ENCODE results near the gene TYK2. TPM values are rescaled to one million over a fixed set of nuclear protein-coding genes. Genes with fewer than 3 reads are reported as not detected.

The TYK2 gene
- total RNA-seq, 1 experiment from 2014 or later, result 104 TPM

DNA sequence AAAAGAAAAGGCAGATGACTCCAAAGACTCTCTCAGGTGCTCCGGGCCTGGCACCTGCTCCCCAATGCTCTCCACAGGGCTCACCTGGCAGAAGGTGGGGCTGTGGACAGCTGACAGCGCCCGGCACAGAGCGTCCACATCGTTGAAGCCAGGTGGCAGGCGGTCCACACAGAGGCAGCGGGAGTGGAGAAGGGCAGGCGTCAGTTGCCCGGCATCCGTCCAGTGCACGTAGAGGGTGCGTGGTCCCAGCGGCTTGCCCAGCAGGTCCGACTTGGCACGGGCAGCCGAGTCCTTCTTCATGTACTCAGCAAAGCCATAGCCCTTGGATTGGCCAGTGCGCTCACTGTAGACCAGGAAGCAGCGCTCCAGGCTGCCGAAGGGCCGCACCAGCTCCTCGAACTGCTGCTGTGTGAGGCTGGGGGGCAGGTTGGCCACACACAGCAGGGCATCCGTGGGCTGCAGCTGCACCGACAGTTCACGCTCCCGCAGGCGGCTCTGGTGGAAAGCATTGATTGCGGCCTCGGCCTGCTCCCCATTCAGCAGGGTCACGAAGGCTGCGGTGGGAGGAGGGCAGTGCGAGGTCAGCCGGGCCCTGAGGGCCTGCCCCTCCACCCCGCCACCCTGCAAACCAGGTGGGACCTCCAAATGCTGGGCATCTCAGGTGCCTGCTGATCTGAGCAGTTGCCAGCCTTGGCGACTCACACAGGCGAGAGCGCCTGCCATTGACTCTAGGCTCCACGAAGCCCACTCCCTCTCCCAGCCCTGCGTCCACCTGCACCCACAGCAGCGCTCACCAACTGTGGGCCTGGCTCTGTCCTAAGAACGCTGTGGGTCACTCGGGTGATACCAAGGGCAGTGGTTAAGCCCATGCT lies 51.6 kb downstream of the TYK2 start:
- no peaks in the 10 kb centered on the region for H3K9me3 ChIP-seq (ENCODE audit: control insufficient read depth, insufficient read depth, low read depth, low read length)
- intact Hi-C loops (cut with micrococcal nuclease; ENCODE audit: unreplicated experiment), result no loop called here
- H3K27ac ChIP-seq (ENCODE audit: low read length), result no peak overlapping the region
- H3K27me3 ChIP-seq (ENCODE audit: control insufficient read depth, insufficient read depth, low read length), result no peaks in the 10 kb centered on the region
- TF ChIP-seq TCF7L2 (IDR thresholded peaks at IDR 0.05; ENCODE audit: low read depth, low read length) (no peak), SIN3A (IDR thresholded peaks at IDR 0.05; ENCODE audit: borderline replicate concordance, insufficient read depth, low read depth, low read length) (no peak), POLR2AphosphoS5 (IDR thresholded peaks at IDR 0.05; ENCODE audit: low read depth, low read length) (no peak)
- TF ChIP-seq, protein P1, sequence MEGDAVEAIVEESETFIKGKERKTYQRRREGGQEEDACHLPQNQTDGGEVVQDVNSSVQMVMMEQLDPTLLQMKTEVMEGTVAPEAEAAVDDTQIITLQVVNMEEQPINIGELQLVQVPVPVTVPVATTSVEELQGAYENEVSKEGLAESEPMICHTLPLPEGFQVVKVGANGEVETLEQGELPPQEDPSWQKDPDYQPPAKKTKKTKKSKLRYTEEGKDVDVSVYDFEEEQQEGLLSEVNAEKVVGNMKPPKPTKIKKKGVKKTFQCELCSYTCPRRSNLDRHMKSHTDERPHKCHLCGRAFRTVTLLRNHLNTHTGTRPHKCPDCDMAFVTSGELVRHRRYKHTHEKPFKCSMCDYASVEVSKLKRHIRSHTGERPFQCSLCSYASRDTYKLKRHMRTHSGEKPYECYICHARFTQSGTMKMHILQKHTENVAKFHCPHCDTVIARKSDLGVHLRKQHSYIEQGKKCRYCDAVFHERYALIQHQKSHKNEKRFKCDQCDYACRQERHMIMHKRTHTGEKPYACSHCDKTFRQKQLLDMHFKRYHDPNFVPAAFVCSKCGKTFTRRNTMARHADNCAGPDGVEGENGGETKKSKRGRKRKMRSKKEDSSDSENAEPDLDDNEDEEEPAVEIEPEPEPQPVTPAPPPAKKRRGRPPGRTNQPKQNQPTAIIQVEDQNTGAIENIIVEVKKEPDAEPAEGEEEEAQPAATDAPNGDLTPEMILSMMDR (IDR thresholded peaks at IDR 0.05), result no peak
- TF ChIP-seq, protein P2, sequence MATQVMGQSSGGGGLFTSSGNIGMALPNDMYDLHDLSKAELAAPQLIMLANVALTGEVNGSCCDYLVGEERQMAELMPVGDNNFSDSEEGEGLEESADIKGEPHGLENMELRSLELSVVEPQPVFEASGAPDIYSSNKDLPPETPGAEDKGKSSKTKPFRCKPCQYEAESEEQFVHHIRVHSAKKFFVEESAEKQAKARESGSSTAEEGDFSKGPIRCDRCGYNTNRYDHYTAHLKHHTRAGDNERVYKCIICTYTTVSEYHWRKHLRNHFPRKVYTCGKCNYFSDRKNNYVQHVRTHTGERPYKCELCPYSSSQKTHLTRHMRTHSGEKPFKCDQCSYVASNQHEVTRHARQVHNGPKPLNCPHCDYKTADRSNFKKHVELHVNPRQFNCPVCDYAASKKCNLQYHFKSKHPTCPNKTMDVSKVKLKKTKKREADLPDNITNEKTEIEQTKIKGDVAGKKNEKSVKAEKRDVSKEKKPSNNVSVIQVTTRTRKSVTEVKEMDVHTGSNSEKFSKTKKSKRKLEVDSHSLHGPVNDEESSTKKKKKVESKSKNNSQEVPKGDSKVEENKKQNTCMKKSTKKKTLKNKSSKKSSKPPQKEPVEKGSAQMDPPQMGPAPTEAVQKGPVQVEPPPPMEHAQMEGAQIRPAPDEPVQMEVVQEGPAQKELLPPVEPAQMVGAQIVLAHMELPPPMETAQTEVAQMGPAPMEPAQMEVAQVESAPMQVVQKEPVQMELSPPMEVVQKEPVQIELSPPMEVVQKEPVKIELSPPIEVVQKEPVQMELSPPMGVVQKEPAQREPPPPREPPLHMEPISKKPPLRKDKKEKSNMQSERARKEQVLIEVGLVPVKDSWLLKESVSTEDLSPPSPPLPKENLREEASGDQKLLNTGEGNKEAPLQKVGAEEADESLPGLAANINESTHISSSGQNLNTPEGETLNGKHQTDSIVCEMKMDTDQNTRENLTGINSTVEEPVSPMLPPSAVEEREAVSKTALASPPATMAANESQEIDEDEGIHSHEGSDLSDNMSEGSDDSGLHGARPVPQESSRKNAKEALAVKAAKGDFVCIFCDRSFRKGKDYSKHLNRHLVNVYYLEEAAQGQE (IDR thresholded peaks at IDR 0.05; ENCODE audit: insufficient read depth in 1 of 2, low read depth in 2 of 2, low read length in 1 of 2), result no peak
- DNase-seq (ENCODE audit: low read depth, low spot score) (no peak), ATAC-seq (no peak)
- ChIA-PET CTCF (no interaction called here), POLR2A (no interaction called here)
- BruUV-seq (replicated peaks), result TSS peak; percentile 8
- H3K4me1 ChIP-seq (ENCODE audit: control insufficient read depth, insufficient read depth, low read length), result peaks cover 5% of the 10 kb centered on the region; the same call in 1 of the 2 replicates
- no peak overlapping the region for H3K4me3 ChIP-seq (ENCODE audit: low read depth in 2 of 2, low read length in 2 of 2)
- peaks cover 12% of the 10 kb centered on the region for H3K36me3 ChIP-seq (ENCODE audit: control insufficient read depth, insufficient read depth, low read length)
- in situ Hi-C loops (cut with HindIII; ENCODE audit: low pct_unique_long_range_greater_than_20kb, low sequenced_read_pairs), result no loop called here

DNA sequence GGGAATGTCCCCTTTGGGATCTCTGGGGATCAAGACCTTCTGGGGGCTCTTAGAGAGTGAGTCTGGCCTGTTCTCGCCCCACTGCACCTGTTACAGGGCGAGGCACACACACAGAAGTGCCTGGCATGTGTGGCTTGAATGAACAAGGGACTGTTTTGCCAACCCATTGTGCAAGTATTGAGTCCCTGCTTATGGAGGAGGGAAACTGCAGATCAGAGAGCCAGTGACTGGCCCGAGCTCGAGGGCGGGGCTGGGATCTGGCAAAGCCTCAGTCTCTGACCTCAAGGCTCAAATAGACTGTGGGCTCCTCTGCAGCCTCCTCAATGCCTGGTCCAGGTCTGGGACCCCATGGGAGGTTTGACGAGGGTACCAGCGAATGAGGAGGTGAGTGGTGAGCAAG lies 52.6 kb downstream of the TYK2 start:
- ATAC-seq, result no peak
- no TSS peak for BruUV-seq (replicated peaks)
- Histone ChIP-seq H3K9me3 (ENCODE audit: control insufficient read depth, insufficient read depth, low read depth, low read length) (no peaks in the 10 kb centered on the region), H3K27ac (ENCODE audit: low read length) (no peak overlapping the region), H3K4me1 (ENCODE audit: control insufficient read depth, insufficient read depth, low read length) (peaks cover 5% of the 10 kb centered on the region; the same call in 1 of the 2 replicates), H3K4me3 (ENCODE audit: low read depth in 2 of 2, low read length in 2 of 2) (no peak overlapping the region), H3K36me3 (ENCODE audit: control insufficient read depth, insufficient read depth, low read length) (peaks cover 10% of the 10 kb centered on the region), H3K27me3 (ENCODE audit: control insufficient read depth, insufficient read depth, low read length) (no peaks in the 10 kb centered on the region)
- ChIA-PET POLR2A (no interaction called here), CTCF (no interaction called here)
- intact Hi-C loops (cut with micrococcal nuclease; ENCODE audit: unreplicated experiment), result no loop called here
- DNase-seq (ENCODE audit: low read depth, low spot score), result no peak
- in situ Hi-C loops (cut with HindIII; ENCODE audit: low pct_unique_long_range_greater_than_20kb, low sequenced_read_pairs), result no loop called here
- no peak for TF ChIP-seq SIN3A (IDR thresholded peaks at IDR 0.05; ENCODE audit: borderline replicate concordance, insufficient read depth, low read depth, low read length)
- TF ChIP-seq, protein P2 (IDR thresholded peaks at IDR 0.05; ENCODE audit: insufficient read depth in 1 of 2, low read depth in 2 of 2, low read length in 1 of 2), result no peak
